Activated CD4-positive, alpha-beta memory T cell treated with anti-CD3 and anti-CD28 coated beads for 36 hours (primary cell): Measurements from ENCODE around the gene TKT. TPM values are rescaled to one million over a fixed set of nuclear protein-coding genes. Genes with fewer than 3 reads are reported as not detected.
A peak's percentile ranks its signal among the peaks of the same experiment; 100 is the strongest.
"Not testable (repeated sequence)": the region's sequence is repeated elsewhere in the genome, so short reads cannot be mapped to it uniquely, and the experiment has no call there.

ENCODE experiments used
- CTCF ChIA-PET: fragments of 350-600 bp; sonication (Branson Sonifier 250); formaldehyde crosslinking; loops from one replicate; lab custom pipeline; 2021; ENCODE audit warnings: antibody characterized with exemption, inconsistent platforms; lab: Charles Lee
- POLR2A ChIA-PET: fragments of 350-600 bp; sonication (Branson Sonifier 250); formaldehyde crosslinking; loops from one replicate; lab custom pipeline; 2021; ENCODE audit warnings: antibody characterized with exemption; lab: Charles Lee
- DNase-seq: peaks from one replicate; pipeline ENCODE4 v3.0.0-alpha.2; 2020
- H3K27ac Mint-ChIP-seq: one replicate; pipeline ENCODE4 v1.8.0; 2021; ENCODE audit warnings: mixed read lengths
- H3K27me3 Mint-ChIP-seq: one replicate; pipeline ENCODE4 v1.8.0; 2021; ENCODE audit warnings: mixed read lengths
- H3K36me3 Mint-ChIP-seq: one replicate; pipeline ENCODE4 v1.8.0; 2021; ENCODE audit warnings: mixed read lengths
- H3K4me1 Mint-ChIP-seq: one replicate; pipeline ENCODE4 v1.8.0; 2021; ENCODE audit warnings: low read depth, mixed read lengths
- H3K4me3 Mint-ChIP-seq: one replicate; pipeline ENCODE4 v1.8.0; 2021; ENCODE audit warnings: mild to moderate bottlenecking, mixed read lengths
- H3K9me3 Mint-ChIP-seq: one replicate; pipeline ENCODE4 v1.8.0; 2021; ENCODE audit warnings: mixed read lengths
- intact Hi-C: fragments of 100-400 bp; cut with micrococcal nuclease; formaldehyde crosslinking; loops from one replicate; pipeline ENCODE4 v1.15.1; 2023
- total RNA-seq, 2 experiments: library from RNA; stranded (reverse); gene quantifications; one replicate each; pipeline ENCODE4 v1.2.3, GENCODE V29; 2021

The TKT gene, protein sequence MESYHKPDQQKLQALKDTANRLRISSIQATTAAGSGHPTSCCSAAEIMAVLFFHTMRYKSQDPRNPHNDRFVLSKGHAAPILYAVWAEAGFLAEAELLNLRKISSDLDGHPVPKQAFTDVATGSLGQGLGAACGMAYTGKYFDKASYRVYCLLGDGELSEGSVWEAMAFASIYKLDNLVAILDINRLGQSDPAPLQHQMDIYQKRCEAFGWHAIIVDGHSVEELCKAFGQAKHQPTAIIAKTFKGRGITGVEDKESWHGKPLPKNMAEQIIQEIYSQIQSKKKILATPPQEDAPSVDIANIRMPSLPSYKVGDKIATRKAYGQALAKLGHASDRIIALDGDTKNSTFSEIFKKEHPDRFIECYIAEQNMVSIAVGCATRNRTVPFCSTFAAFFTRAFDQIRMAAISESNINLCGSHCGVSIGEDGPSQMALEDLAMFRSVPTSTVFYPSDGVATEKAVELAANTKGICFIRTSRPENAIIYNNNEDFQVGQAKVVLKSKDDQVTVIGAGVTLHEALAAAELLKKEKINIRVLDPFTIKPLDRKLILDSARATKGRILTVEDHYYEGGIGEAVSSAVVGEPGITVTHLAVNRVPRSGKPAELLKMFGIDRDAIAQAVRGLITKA
- 100 to 1,000 TPM; 252 to 254 TPM for total RNA-seq

DNA sequence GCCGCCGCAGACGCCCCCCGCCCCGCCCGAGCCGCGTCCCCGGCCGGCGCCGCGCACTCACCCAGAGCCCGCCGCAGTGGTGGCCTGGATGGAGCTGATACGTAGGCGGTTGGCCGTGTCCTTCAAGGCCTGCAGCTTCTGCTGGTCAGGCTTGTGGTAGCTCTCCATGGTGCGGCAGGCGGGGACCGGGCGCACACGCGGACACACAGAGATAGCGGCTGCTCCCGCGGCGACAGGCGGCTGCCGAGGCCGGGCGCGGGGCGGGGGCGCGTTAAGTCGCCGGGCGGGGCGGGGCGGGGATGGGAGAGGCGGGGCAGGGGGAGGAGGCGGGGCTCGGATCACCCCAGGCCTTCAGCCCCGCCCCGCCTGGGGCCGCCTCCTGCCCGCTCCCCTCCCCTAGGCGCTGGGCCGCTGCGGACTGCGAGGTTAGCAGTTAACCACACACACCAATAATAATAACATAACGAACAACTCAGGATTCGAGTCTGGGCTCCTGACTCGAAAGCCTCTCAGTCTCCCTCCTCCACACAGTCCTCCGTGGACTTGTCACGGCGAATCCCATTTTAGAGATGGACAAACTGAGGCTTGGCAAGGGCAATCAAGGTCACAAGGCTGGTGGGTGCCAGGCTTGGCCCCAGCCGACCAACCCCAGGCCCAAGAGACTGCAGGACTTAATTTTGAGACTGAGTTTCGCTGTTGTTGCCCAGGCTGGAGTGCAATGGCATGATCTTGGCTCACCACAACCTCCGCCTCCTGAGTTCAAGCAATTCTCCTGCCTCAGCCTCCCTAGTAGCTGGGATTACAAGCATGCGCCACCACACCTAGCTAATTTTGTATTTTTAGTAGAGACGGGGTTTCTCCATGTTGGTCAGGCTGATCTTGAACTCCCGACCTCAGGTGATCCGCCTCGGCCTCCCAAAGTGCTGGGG is at the start of gene TKT:
Gene TKT (minus strand): TSS at position 248 of the 929 bp plus-strand sequence. CDS start 80 bp downstream, at position 168.
- ChIA-PET POLR2A (no interaction called here), CTCF (interaction anchor here (0.6 kb wide), 1 partner anchor 143 kb away, joined by 3 read pairs; no protein-coding TSS in a partner anchor)
- H3K27ac Mint-ChIP-seq, result peak within 1 kb of the TSS; percentile 78
- no peaks in the 10 kb centered on the region for H3K9me3 Mint-ChIP-seq
- peaks cover 16% of the 10 kb centered on the region for H3K36me3 Mint-ChIP-seq
- intact Hi-C loops, result loop anchor here (1.0 to 10.0 kb wide), 6 partner anchors 59 to 361 kb away; partner anchors contain the start of genes DCP1A, PRKCD, RFT1 and STIMATE
- H3K27me3 Mint-ChIP-seq, result no peaks in the 10 kb centered on the region
- peak within 1 kb of the TSS; percentile 94 for H3K4me3 Mint-ChIP-seq
- peaks cover 27% of the 10 kb centered on the region for H3K4me1 Mint-ChIP-seq
- peak; percentile 88 for DNase-seq

DNA sequence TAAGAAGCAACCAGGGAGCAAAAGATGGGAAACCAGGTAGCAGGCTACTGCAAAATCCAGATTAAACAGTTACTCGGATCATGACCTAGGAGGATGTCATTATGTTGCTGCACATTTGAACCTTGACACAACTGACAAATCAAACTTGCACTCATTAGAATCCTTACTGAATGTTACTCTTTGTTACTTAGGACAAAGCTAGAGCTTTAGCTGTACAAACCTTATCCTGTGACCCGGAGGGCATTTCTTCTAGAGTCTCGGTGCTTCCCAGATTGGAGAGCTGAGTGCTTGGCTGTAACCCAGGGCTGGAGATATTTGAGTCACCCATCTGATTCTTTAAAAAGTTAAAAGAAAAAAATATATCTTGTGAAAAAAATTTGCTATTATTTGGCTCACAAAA is 48.1 kb upstream of the TKT start:
- H3K27me3 Mint-ChIP-seq, result no peaks in the 10 kb centered on the region
- H3K36me3 Mint-ChIP-seq, result peaks cover 20% of the 10 kb centered on the region
- H3K9me3 Mint-ChIP-seq, result no peaks in the 10 kb centered on the region
- H3K4me1 Mint-ChIP-seq, result no peaks in the 10 kb centered on the region
- intact Hi-C loops, result loop anchor here (5.0 kb wide), 1 partner anchor 408 kb away; no protein-coding TSS in a partner anchor
- H3K27ac Mint-ChIP-seq, result no peak overlapping the region
- DNase-seq, result no peak
- CTCF ChIA-PET, result interaction anchor here (1.7 kb wide), 1 partner anchor 406 kb away, joined by 5 read pairs; no protein-coding TSS in a partner anchor
- H3K4me3 Mint-ChIP-seq, result no peak overlapping the region
- POLR2A ChIA-PET, result no interaction called here

DNA sequence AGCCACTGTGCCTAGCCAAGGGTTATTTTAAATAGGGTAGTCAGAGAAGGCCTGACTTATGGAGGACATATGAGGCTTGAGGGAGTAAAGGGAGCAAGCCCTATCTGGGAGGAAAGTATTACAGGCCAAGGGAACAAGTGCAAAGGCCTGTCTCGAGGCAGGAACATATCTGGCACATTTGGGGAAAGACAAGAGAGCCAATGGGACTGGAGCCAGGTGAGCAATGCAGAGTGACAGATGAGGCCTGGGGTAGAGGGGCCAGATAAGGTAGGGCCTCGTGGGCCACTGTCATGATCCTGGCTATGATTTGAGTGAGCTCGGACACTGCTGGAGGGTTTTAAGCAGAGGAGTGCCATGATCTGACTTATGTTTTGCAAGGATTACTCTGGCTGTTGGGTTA is 47.7 kb upstream of the TKT start:
- H3K4me3 Mint-ChIP-seq, result no peak overlapping the region
- H3K27ac Mint-ChIP-seq, result no peak overlapping the region
- DNase-seq, result no peak
- H3K27me3 Mint-ChIP-seq, result no peaks in the 10 kb centered on the region
- no peaks in the 10 kb centered on the region for H3K4me1 Mint-ChIP-seq
- CTCF ChIA-PET, result interaction anchor here (1.7 kb wide), 1 partner anchor 406 kb away, joined by 5 read pairs; no protein-coding TSS in a partner anchor
- H3K9me3 Mint-ChIP-seq, result no peaks in the 10 kb centered on the region
- POLR2A ChIA-PET, result no interaction called here
- peaks cover 20% of the 10 kb centered on the region for H3K36me3 Mint-ChIP-seq
- intact Hi-C loops, result loop anchor here (5.0 kb wide), 1 partner anchor 409 kb away; no protein-coding TSS in a partner anchor

DNA sequence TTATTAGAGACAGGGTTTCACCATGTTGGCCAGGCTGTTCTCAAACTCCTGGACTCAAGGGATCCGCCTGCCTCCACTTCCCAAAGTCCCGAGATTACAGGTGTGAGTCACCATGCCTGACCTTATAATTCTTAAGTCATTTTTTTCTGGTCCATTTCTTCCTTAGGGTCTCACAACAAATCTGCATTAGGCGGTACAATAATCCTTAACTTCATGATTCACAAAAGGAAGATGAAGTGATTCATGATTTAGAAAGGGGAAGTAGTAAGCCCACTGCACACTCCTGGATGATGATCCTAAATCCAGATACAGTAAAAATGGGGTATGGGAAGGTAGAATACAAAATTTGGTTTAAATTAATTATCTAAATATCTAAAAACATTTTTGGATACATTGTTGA is 45.0 kb upstream of the TKT start:
- no peak overlapping the region for H3K4me3 Mint-ChIP-seq
- intact Hi-C loops, result loop anchor here (5.0 kb wide), 1 partner anchor 411 kb away; no protein-coding TSS in a partner anchor
- H3K9me3 Mint-ChIP-seq, result no peaks in the 10 kb centered on the region
- no peaks in the 10 kb centered on the region for H3K27me3 Mint-ChIP-seq
- POLR2A ChIA-PET, result no interaction called here
- H3K4me1 Mint-ChIP-seq, result no peaks in the 10 kb centered on the region
- CTCF ChIA-PET, result interaction anchor here (1.1 kb wide), 1 partner anchor 407 kb away, joined by 3 read pairs; no protein-coding TSS in a partner anchor
- DNase-seq, result no peak
- peaks cover 21% of the 10 kb centered on the region for H3K36me3 Mint-ChIP-seq
- H3K27ac Mint-ChIP-seq, result no peak overlapping the region

DNA sequence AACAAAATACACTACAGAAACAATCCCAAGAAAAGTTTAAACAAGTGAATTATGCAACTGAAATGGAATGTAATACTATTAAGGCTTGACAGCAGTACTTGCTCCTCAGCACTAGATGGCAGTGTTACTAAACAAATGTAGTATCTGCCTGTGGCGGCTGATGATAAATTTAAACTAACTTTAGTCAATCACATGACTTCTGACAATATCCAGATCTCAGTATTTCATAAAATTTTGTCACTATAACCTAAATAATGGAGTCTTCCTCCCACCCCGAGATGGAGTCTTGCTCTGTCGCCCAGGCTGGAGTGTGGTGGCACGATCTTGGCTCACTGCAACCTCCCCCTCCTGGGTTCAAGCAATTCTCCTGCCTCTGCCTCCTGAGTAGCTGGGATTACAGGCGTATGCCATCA is 43.8 kb upstream of the TKT start:
- CTCF ChIA-PET, result interaction anchor here (0.7 to 2.2 kb wide), 9 partner anchors 10 to 411 kb away, joined by 3 to 8 read pairs (median 4); no protein-coding TSS in a partner anchor
- H3K9me3 Mint-ChIP-seq, H3K27me3 Mint-ChIP-seq, H3K27ac Mint-ChIP-seq, H3K4me1 Mint-ChIP-seq, POLR2A ChIA-PET, H3K4me3 Mint-ChIP-seq, DNase-seq: not testable (repeated sequence)
- intact Hi-C loops, result loop anchor here (1.0 to 5.0 kb wide), 2 partner anchors 51 to 413 kb away; no protein-coding TSS in a partner anchor
- H3K36me3 Mint-ChIP-seq, result peaks cover 21% of the 10 kb centered on the region

DNA sequence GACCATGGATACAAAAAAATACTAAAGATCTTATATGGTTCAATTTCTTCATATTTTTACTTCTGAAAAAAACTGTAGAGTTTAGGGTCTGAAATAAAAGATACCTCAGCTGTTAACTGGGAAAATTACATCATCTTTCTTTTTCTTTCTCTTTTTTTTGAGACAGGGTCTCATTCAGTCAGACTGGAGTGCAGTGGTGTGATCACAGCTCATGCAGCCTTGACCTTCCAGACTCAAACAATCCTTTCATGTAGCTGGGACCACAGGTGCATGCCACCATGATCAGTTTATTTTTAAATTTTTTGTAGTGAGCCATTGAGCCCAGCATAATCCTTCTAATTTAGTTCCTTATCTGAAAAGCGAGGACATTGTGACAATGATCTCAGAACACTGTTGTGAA is 39.6 kb upstream of the TKT start:
- no peak for DNase-seq
- ChIA-PET POLR2A (no interaction called here), CTCF (no interaction called here)
- H3K27me3 Mint-ChIP-seq, result no peaks in the 10 kb centered on the region
- H3K4me1 Mint-ChIP-seq, result no peaks in the 10 kb centered on the region
- intact Hi-C loops, result no loop called here
- peaks cover 13% of the 10 kb centered on the region for H3K36me3 Mint-ChIP-seq
- no peak overlapping the region for H3K4me3 Mint-ChIP-seq
- H3K27ac Mint-ChIP-seq, result no peak overlapping the region
- H3K9me3 Mint-ChIP-seq, result no peaks in the 10 kb centered on the region

DNA sequence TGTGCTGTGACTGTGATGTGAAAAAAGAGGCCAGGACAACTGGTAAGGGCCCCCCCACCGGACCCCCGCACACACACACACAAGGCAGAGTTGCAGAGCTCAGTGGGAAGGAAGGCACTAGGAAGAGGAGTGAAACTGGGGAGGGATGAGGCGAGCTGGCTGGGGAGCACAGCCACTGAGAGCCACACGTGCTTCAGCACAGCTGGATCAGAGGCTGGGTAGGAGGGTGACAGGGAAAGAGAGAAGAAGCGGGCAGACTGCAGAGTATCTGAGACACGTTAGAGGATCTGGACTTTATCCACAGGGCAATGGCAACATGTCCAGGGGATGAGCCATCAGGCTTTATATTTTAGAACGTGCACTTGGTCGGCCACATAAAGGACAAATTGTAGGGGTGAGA is 38.0 kb upstream of the TKT start:
- H3K27me3 Mint-ChIP-seq, result no peaks in the 10 kb centered on the region
- H3K4me3 Mint-ChIP-seq, result no peak overlapping the region
- H3K27ac Mint-ChIP-seq, result no peak overlapping the region
- H3K4me1 Mint-ChIP-seq, result no peaks in the 10 kb centered on the region
- intact Hi-C loops, result no loop called here
- POLR2A ChIA-PET, result no interaction called here
- no peak for DNase-seq
- CTCF ChIA-PET, result no interaction called here
- H3K36me3 Mint-ChIP-seq, result peaks cover 9% of the 10 kb centered on the region
- no peaks in the 10 kb centered on the region for H3K9me3 Mint-ChIP-seq

DNA sequence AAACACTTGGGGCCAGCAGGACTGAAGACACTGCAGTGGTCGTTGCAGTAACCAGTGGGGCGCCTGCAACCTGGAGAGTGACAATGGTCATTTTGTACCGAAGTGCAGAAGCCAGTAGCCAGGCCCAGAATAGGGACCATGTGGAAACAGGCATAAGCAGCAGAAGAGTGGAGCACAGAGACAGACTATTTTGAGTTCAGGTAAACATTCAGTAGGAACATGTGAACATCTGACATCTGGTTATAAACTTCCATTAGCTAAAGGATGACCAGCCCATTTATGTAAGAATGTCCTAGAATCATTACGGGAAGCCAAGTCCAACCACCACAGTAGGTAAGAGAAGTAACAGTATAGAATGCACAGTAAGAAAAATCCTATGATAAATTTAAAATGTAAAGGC is 32.4 kb upstream of the TKT start:
- Mint-ChIP-seq H3K4me3 (no peak overlapping the region), H3K4me1 (peaks cover 9% of the 10 kb centered on the region), H3K27me3 (no peaks in the 10 kb centered on the region), H3K27ac (no peak overlapping the region), H3K36me3 (peaks cover 19% of the 10 kb centered on the region), H3K9me3 (no peaks in the 10 kb centered on the region)
- ChIA-PET CTCF (interaction anchor here (3.2 kb wide), 1 partner anchor 11 kb away, joined by 8 read pairs; no protein-coding TSS in a partner anchor), POLR2A (no interaction called here)
- no peak for DNase-seq
- intact Hi-C loops, result loop anchor here (5.0 kb wide), 1 partner anchor 66 kb away; no protein-coding TSS in a partner anchor

DNA sequence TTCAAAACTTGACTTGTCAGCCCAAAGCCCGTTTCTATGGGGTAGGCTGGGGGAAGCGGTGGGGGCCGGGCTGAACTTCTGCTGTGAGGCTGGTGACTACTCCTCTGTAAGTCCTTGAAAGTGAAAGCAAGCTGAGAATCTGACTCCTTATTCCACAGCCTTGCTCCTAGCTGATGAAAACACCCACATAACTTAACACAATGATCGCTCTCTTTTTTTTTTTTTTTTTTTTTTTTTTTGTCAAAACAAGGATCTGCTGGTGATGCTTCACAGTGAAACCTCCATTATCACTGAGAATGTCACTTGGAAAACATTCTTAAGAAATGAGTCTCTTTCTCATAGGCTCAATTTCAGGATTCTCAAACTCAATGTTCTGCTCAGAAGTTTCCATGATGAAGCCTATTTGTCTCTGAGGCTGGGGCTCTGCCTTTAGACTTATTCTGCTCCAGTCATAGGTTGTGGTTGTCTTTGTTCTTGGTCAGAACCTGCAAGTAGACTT is 31.4 kb upstream of the TKT start:
- H3K4me1 Mint-ChIP-seq, result peaks cover 9% of the 10 kb centered on the region
- H3K27me3 Mint-ChIP-seq, result no peaks in the 10 kb centered on the region
- DNase-seq, result peak; percentile 34
- no peaks in the 10 kb centered on the region for H3K9me3 Mint-ChIP-seq
- peaks cover 16% of the 10 kb centered on the region for H3K36me3 Mint-ChIP-seq
- CTCF ChIA-PET, result interaction anchor here (3.2 kb wide), 1 partner anchor 12 kb away, joined by 8 read pairs; no protein-coding TSS in a partner anchor
- intact Hi-C loops, result loop anchor here (5.0 kb wide), 1 partner anchor 65 kb away; no protein-coding TSS in a partner anchor
- H3K27ac Mint-ChIP-seq, result peak overlapping the region; percentile 54
- POLR2A ChIA-PET, result no interaction called here
- no peak overlapping the region for H3K4me3 Mint-ChIP-seq

DNA sequence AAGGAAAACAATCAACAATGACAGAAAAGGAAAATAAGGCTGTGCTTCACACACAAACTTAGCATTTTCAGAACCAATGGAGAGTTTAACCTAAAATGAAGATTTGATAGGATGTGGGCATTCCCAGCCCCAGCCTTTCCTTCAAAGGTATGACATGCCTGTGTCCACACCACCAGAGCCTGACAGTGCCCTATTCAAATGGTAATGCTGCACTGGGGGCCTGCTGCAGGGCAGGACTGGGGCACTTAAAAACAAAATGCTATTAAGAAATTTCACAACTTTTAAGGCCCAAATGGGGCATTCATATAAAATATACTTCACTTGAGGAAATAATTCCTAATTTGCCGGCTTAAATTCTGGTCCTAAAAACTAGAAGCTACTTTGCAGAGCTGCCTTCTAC is 30.9 kb upstream of the TKT start:
- no peak for DNase-seq
- no peak overlapping the region for H3K4me3 Mint-ChIP-seq
- H3K9me3 Mint-ChIP-seq, result no peaks in the 10 kb centered on the region
- peaks cover 14% of the 10 kb centered on the region for H3K36me3 Mint-ChIP-seq
- no peaks in the 10 kb centered on the region for H3K27me3 Mint-ChIP-seq
- ChIA-PET POLR2A (no interaction called here), CTCF (interaction anchor here (3.2 kb wide), 1 partner anchor 12 kb away, joined by 8 read pairs; no protein-coding TSS in a partner anchor)
- H3K27ac Mint-ChIP-seq, result peak overlapping the region; percentile 54
- peaks cover 9% of the 10 kb centered on the region for H3K4me1 Mint-ChIP-seq
- intact Hi-C loops, result loop anchor here (5.0 kb wide), 1 partner anchor 64 kb away; no protein-coding TSS in a partner anchor

DNA sequence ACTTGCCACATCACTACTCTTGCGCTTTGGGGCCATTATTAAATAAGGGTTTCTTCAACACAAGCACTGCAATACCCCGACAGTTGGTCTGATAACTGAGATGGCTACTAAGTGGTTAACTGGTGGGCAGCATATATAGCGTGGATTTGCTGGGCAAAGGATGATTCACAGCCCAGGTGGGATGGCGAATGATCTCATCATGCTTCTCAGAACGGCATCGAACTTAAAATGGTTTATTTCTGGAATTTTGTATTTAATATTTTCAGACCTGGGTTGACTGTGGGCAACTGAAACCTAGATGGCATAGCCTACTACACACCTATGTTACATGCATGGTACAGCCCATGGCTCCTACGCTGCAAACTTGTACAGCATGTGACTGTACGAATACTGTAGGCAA is 26.8 kb upstream of the TKT start:
- Mint-ChIP-seq H3K4me1 (peaks cover 7% of the 10 kb centered on the region), H3K36me3 (peaks cover 11% of the 10 kb centered on the region), H3K4me3 (no peak overlapping the region), H3K27me3 (no peaks in the 10 kb centered on the region), H3K27ac (no peak overlapping the region), H3K9me3 (no peaks in the 10 kb centered on the region)
- POLR2A ChIA-PET, result no interaction called here
- no peak for DNase-seq
- intact Hi-C loops, result no loop called here
- CTCF ChIA-PET, result no interaction called here
